WTC11 (cell line): ENCODE results near the gene MYOF. TPM values are rescaled to one million over a fixed set of nuclear protein-coding genes. Genes with fewer than 3 reads are reported as not detected.

ENCODE experiments used
- ATAC-seq: fragments of 200-7000 bp; cut with Tn5 transposase; 2 replicates; pipeline ENCODE4 v1.10.0; 2021; ENCODE audit warnings: mild to moderate bottlenecking, moderate library complexity
- CTCF ChIA-PET: fragments of 300-600 bp; sonication (Branson Sonifier 250); formaldehyde crosslinking; loops from one replicate; lab custom pipeline; 2021; ENCODE audit warnings: antibody characterized with exemption; lab: Charles Lee
- POLR2A ChIA-PET: fragments of 350-600 bp; sonication (Branson Sonifier 250); formaldehyde crosslinking; loops from one replicate; lab custom pipeline; 2021; ENCODE audit warnings: antibody characterized with exemption; lab: Charles Lee
- DNase-seq: peaks from one replicate; pipeline ENCODE4 v3.0.0; 2021; ENCODE audit warnings: low spot score
- H3K27ac Mint-ChIP-seq: 2 replicates; pipeline ENCODE4 v1.8.0; 2021; ENCODE audit warnings: mixed read lengths
- H3K27me3 Mint-ChIP-seq: 2 replicates; pipeline ENCODE4 v1.8.0; 2021; ENCODE audit warnings: low read depth, mild to moderate bottlenecking, moderate library complexity, mixed read lengths
- H3K36me3 Mint-ChIP-seq: 2 replicates; pipeline ENCODE4 v1.8.0; 2021; ENCODE audit warnings: mixed read lengths
- H3K4me1 Mint-ChIP-seq: 2 replicates; pipeline ENCODE4 v1.8.0; 2022; ENCODE audit warnings: mixed read lengths
- H3K4me3 Mint-ChIP-seq: 2 replicates; pipeline ENCODE4 v1.8.0; 2021; ENCODE audit warnings: mild to moderate bottlenecking, moderate library complexity, mixed read lengths
- H3K9me3 Mint-ChIP-seq: 2 replicates; pipeline ENCODE4 v1.8.0; 2021; ENCODE audit warnings: mixed read lengths
- CREB1 ChIP-seq: sonication (generic); formaldehyde crosslinking; IDR thresholded peaks from 2 replicates; pipeline ENCODE4 v1.8.0; 2023; ENCODE audit warnings: mild to moderate bottlenecking, missing genetic modification reagents
- CREM ChIP-seq: sonication (generic); formaldehyde crosslinking; IDR thresholded peaks from 2 replicates; pipeline ENCODE4 v1.8.1; 2022; ENCODE audit warnings: mild to moderate bottlenecking, missing genetic modification reagents, moderate library complexity
- GTF2I ChIP-seq: fragments of 250-450 bp; sonication (Bioruptor Pico); conservative IDR thresholded peaks from 2 replicates; pipeline ENCODE4 v1.4.0; 2021; ENCODE audit warnings: mild to moderate bottlenecking
- NFE2L1 ChIP-seq: sonication (generic); formaldehyde crosslinking; IDR thresholded peaks from 2 replicates; pipeline ENCODE4 v1.8.1; 2023; ENCODE audit warnings: missing genetic modification reagents
- NFYB ChIP-seq: sonication (generic); formaldehyde crosslinking; conservative IDR thresholded peaks from 2 replicates; pipeline ENCODE4 v1.8.0; 2022; ENCODE audit warnings: low read depth, missing genetic modification reagents
- PRRX2 ChIP-seq: fragments of 250-450 bp; sonication (Bioruptor Pico); IDR thresholded peaks from 2 replicates; pipeline ENCODE4 v1.8.0; 2021; ENCODE audit warnings: mild to moderate bottlenecking
- RELA ChIP-seq: sonication (generic); formaldehyde crosslinking; IDR thresholded peaks from 2 replicates; pipeline ENCODE4 v1.8.1; 2022; ENCODE audit warnings: missing genetic modification reagents, mild to moderate bottlenecking, borderline replicate concordance
- TEAD1 ChIP-seq: sonication (generic); formaldehyde crosslinking; IDR thresholded peaks from 2 replicates; pipeline ENCODE4 v1.8.0; 2022; ENCODE audit warnings: mild to moderate bottlenecking, missing genetic modification reagents
- TP53 ChIP-seq: sonication (generic); formaldehyde crosslinking; IDR thresholded peaks from 2 replicates; pipeline ENCODE4 v1.8.1; 2023; ENCODE audit warnings: mild to moderate bottlenecking, missing genetic modification reagents
- ZBTB21 ChIP-seq: sonication (generic); formaldehyde crosslinking; IDR thresholded peaks from 2 replicates; pipeline ENCODE4 v1.8.1; 2023; ENCODE audit warnings: mild to moderate bottlenecking, missing genetic modification reagents, borderline replicate concordance
- ZNF396 ChIP-seq: fragments of 250-450 bp; sonication (Bioruptor Pico); IDR thresholded peaks from 2 replicates; pipeline ENCODE4 v1.8.0; 2021; ENCODE audit warnings: mild to moderate bottlenecking, moderate library complexity, borderline replicate concordance
- ZNF416 ChIP-seq: fragments of 250-450 bp; sonication (Bioruptor Pico); IDR thresholded peaks from 2 replicates; pipeline ENCODE4 v1.9.0; 2021; ENCODE audit warnings: mild to moderate bottlenecking, inconsistent platforms
- ZNF423 ChIP-seq: fragments of 250-450 bp; sonication (Bioruptor Pico); IDR thresholded peaks from 2 replicates; pipeline ENCODE4 v2.1.2; 2022; ENCODE audit warnings: mild to moderate bottlenecking, moderate library complexity
- total RNA-seq: library from RNA; stranded (reverse); gene quantifications from 3 replicates; pipeline ENCODE4 v1.2.3, GENCODE V29; 2021
- TF ChIP-seq, protein P1 (sequence below): sonication (generic); formaldehyde crosslinking; IDR thresholded peaks from 2 replicates; pipeline ENCODE4 v1.8.0; 2022; ENCODE audit warnings: mild to moderate bottlenecking, missing genetic modification reagents
- TF ChIP-seq, protein P2 (sequence below): sonication (generic); formaldehyde crosslinking; IDR thresholded peaks from 2 replicates; pipeline ENCODE4 v1.8.0; 2023; ENCODE audit warnings: missing genetic modification reagents, mild to moderate bottlenecking, borderline replicate concordance
- TF ChIP-seq, protein P3 (sequence below): sonication (generic); formaldehyde crosslinking; IDR thresholded peaks from 2 replicates; pipeline ENCODE4 v1.8.1; 2022; ENCODE audit warnings: missing genetic modification reagents, borderline replicate concordance
- TF ChIP-seq, protein P4 (sequence below): sonication (generic); formaldehyde crosslinking; IDR thresholded peaks from 2 replicates; pipeline ENCODE4 v1.8.0; 2023; ENCODE audit warnings: mild to moderate bottlenecking, missing genetic modification reagents
- TF ChIP-seq, protein P5 (sequence below): sonication (generic); formaldehyde crosslinking; IDR thresholded peaks from 2 replicates; pipeline ENCODE4 v1.8.0; 2023; ENCODE audit warnings: missing genetic modification reagents
- TF ChIP-seq, protein P6 (sequence below): fragments of 250-450 bp; sonication (Bioruptor Pico); IDR thresholded peaks from 2 replicates; pipeline ENCODE4 v1.9.0; 2021; ENCODE audit warnings: moderate library complexity, mild to moderate bottlenecking, inconsistent platforms, borderline replicate concordance
- TF ChIP-seq, protein P7 (sequence below): sonication (generic); formaldehyde crosslinking; IDR thresholded peaks from 2 replicates; pipeline ENCODE4 v1.8.1; 2023; ENCODE audit warnings: mild to moderate bottlenecking, missing genetic modification reagents, moderate library complexity

MYOF gene
- total RNA-seq, 1 experiment from 2014 or later: 1.8 TPM

DNA sequence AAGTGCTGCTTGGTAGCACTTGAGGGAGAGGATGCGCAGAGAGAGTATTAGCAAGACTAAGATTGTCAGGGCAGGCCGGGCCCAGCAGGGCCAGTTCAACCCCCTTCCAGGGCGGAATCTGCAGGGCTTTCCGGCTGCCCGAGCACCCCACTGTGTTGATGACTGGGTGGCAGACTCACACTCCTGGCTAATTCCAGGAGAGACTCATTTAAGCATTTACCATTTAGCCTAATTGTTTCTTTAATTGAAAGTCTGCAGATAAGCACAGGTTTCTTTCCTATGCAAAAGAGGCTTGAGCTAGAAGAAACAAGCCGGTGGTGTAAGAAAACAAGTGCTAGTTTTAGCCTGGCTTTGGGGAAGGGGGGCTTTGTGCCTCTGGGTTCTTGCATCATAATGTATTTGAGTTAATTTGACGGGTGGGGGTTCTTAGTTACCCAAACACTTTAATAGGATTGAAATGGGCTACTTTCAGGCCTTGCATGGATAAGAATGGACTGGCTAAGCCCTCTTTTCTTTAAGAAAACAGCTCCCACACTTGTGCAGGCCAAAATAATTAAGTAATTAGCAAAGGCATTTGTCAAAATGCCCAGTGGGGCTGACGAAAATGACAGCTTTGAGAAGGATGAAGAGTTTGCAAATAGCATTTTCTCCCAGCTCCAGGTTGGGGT, 201.3 kb downstream of the MYOF start (continued):
- TF ChIP-seq CREB1 (CRISPR knock-in tag) (no peak), ZBTB21 (CRISPR knock-in tag) (0 out of 2 replicates have a peak, but pooled peaks have one; percentile 9), CREM (CRISPR knock-in tag) (no peak), ZNF416 (CRISPR knock-in tag) (no peak), GTF2I (no peak), NFYB (CRISPR knock-in tag) (no peak), TEAD1 (peak; percentile 62; the same call in 1 of the 2 replicates), ZNF423 (CRISPR knock-in tag) (peak; percentile 94)
- TF ChIP-seq, protein P1, sequence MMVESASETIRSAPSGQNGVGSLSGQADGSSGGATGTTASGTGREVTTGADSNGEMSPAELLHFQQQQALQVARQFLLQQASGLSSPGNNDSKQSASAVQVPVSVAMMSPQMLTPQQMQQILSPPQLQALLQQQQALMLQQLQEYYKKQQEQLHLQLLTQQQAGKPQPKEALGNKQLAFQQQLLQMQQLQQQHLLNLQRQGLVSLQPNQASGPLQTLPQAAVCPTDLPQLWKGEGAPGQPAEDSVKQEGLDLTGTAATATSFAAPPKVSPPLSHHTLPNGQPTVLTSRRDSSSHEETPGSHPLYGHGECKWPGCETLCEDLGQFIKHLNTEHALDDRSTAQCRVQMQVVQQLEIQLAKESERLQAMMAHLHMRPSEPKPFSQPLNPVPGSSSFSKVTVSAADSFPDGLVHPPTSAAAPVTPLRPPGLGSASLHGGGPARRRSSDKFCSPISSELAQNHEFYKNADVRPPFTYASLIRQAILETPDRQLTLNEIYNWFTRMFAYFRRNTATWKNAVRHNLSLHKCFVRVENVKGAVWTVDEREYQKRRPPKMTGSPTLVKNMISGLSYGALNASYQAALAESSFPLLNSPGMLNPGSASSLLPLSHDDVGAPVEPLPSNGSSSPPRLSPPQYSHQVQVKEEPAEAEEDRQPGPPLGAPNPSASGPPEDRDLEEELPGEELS: peak; percentile 41; the same call in 1 of the 2 replicates

DNA sequence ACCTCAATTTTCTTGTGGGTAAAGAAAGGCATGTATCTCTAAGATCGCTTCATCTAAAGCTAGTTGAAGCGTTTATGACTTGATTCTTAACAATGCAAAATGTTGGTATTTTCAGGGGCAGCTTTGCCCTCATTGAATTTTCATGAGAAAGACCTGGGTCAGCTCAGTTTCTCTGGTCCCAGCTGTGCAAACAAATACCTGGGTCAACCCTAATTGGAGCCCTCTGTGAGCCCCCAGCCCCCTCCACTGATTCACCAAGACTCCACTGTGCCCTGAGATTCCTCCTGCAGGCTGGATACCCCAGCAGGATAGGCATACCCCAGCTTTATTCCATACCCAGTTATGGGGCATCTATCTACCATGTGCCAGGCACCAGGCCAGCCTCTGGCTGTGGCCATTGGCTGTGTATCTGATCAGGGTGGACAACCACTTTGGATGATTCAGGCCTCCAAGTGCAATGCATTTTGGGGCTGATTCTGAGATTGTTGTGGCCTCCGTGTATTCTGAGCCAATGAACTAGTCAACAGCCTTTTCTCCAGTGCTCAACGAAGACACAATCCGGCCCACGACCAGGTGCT, 201.9 kb downstream of the MYOF start:
- peaks cover 60% of the 10 kb centered on the region for H3K4me1 Mint-ChIP-seq
- CTCF ChIA-PET: interaction anchor here (1.2 to 3.0 kb wide), 3 partner anchors 11 to 164 kb away, joined by 3 to 25 read pairs (median 10); no protein-coding TSS in a partner anchor
- peak overlapping the region; percentile 42; the same call in 1 of the 2 replicates for H3K4me3 Mint-ChIP-seq
- H3K36me3 Mint-ChIP-seq: peaks cover 25% of the 10 kb centered on the region
- H3K27ac Mint-ChIP-seq: peak overlapping the region; percentile 100
- peaks cover 46% of the 10 kb centered on the region for H3K27me3 Mint-ChIP-seq
- ATAC-seq: peak; percentile 47
- H3K9me3 Mint-ChIP-seq: no peaks in the 10 kb centered on the region
- DNase-seq: peak; percentile 45
- POLR2A ChIA-PET: interaction anchor here (0.6 to 2.0 kb wide), 5 partner anchors 8 to 568 kb away, joined by 3 to 7 read pairs (median 4); no protein-coding TSS in a partner anchor
- TF ChIP-seq, protein P2, sequence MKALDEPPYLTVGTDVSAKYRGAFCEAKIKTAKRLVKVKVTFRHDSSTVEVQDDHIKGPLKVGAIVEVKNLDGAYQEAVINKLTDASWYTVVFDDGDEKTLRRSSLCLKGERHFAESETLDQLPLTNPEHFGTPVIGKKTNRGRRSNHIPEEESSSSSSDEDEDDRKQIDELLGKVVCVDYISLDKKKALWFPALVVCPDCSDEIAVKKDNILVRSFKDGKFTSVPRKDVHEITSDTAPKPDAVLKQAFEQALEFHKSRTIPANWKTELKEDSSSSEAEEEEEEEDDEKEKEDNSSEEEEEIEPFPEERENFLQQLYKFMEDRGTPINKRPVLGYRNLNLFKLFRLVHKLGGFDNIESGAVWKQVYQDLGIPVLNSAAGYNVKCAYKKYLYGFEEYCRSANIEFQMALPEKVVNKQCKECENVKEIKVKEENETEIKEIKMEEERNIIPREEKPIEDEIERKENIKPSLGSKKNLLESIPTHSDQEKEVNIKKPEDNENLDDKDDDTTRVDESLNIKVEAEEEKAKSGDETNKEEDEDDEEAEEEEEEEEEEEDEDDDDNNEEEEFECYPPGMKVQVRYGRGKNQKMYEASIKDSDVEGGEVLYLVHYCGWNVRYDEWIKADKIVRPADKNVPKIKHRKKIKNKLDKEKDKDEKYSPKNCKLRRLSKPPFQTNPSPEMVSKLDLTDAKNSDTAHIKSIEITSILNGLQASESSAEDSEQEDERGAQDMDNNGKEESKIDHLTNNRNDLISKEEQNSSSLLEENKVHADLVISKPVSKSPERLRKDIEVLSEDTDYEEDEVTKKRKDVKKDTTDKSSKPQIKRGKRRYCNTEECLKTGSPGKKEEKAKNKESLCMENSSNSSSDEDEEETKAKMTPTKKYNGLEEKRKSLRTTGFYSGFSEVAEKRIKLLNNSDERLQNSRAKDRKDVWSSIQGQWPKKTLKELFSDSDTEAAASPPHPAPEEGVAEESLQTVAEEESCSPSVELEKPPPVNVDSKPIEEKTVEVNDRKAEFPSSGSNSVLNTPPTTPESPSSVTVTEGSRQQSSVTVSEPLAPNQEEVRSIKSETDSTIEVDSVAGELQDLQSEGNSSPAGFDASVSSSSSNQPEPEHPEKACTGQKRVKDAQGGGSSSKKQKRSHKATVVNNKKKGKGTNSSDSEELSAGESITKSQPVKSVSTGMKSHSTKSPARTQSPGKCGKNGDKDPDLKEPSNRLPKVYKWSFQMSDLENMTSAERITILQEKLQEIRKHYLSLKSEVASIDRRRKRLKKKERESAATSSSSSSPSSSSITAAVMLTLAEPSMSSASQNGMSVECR (CRISPR knock-in tag): no peak
- TF ChIP-seq PRRX2 (CRISPR knock-in tag) (no peak), NFYB (CRISPR knock-in tag) (no peak), TP53 (CRISPR knock-in tag) (0 out of 2 replicates have a peak, but pooled peaks have one; percentile 19), ZNF396 (CRISPR knock-in tag) (no peak), NFE2L1 (CRISPR knock-in tag) (no peak), RELA (CRISPR knock-in tag) (no peak), ZBTB21 (CRISPR knock-in tag) (peak; percentile 65; the same call in 1 of the 2 replicates), GTF2I (no peak)
- TF ChIP-seq, protein P3, sequence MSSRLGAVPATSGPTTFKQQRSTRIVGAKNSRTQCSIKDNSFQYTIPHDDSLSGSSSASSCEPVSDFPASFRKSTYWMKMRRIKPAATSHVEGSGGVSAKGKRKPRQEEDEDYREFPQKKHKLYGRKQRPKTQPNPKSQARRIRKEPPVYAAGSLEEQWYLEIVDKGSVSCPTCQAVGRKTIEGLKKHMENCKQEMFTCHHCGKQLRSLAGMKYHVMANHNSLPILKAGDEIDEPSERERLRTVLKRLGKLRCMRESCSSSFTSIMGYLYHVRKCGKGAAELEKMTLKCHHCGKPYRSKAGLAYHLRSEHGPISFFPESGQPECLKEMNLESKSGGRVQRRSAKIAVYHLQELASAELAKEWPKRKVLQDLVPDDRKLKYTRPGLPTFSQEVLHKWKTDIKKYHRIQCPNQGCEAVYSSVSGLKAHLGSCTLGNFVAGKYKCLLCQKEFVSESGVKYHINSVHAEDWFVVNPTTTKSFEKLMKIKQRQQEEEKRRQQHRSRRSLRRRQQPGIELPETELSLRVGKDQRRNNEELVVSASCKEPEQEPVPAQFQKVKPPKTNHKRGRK (CRISPR knock-in tag): no peak
- TF ChIP-seq, protein P4, sequence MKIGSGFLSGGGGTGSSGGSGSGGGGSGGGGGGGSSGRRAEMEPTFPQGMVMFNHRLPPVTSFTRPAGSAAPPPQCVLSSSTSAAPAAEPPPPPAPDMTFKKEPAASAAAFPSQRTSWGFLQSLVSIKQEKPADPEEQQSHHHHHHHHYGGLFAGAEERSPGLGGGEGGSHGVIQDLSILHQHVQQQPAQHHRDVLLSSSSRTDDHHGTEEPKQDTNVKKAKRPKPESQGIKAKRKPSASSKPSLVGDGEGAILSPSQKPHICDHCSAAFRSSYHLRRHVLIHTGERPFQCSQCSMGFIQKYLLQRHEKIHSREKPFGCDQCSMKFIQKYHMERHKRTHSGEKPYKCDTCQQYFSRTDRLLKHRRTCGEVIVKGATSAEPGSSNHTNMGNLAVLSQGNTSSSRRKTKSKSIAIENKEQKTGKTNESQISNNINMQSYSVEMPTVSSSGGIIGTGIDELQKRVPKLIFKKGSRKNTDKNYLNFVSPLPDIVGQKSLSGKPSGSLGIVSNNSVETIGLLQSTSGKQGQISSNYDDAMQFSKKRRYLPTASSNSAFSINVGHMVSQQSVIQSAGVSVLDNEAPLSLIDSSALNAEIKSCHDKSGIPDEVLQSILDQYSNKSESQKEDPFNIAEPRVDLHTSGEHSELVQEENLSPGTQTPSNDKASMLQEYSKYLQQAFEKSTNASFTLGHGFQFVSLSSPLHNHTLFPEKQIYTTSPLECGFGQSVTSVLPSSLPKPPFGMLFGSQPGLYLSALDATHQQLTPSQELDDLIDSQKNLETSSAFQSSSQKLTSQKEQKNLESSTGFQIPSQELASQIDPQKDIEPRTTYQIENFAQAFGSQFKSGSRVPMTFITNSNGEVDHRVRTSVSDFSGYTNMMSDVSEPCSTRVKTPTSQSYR (CRISPR knock-in tag): no peak
- TF ChIP-seq, protein P5, sequence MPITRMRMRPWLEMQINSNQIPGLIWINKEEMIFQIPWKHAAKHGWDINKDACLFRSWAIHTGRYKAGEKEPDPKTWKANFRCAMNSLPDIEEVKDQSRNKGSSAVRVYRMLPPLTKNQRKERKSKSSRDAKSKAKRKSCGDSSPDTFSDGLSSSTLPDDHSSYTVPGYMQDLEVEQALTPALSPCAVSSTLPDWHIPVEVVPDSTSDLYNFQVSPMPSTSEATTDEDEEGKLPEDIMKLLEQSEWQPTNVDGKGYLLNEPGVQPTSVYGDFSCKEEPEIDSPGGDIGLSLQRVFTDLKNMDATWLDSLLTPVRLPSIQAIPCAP (CRISPR knock-in tag): 0 out of 2 replicates have a peak, but pooled peaks have one; percentile 55
- TF ChIP-seq, protein P6, sequence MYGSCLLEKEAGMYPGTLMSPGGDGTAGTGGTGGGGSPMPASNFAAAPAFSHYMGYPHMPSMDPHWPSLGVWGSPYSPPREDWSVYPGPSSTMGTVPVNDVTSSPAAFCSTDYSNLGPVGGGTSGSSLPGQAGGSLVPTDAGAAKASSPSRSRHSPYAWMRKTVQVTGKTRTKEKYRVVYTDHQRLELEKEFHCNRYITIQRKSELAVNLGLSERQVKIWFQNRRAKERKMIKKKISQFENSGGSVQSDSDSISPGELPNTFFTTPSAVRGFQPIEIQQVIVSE (CRISPR knock-in tag): no peak
- TF ChIP-seq, protein P7, sequence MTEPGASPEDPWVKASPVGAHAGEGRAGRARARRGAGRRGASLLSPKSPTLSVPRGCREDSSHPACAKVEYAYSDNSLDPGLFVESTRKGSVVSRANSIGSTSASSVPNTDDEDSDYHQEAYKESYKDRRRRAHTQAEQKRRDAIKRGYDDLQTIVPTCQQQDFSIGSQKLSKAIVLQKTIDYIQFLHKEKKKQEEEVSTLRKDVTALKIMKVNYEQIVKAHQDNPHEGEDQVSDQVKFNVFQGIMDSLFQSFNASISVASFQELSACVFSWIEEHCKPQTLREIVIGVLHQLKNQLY (CRISPR knock-in tag): no peak
